GM10266 (cell line): ENCODE measurements around the gene KLHDC4.
"Not testable (repeated sequence)": the region's sequence is repeated elsewhere in the genome, so short reads cannot be mapped to it uniquely, and the experiment has no call there.

Source experiments
- DNase-seq: peaks from one replicate; pipeline ENCODE4 v3.0.0; 2012; ENCODE audit errors: extremely low spot score
- CTCF ChIP-seq: IDR thresholded peaks from 2 replicates; pipeline ENCODE4 v1.5.1; 2012; ENCODE audit warnings: mild to moderate bottlenecking, low read depth; ENCODE audit not compliant: control insufficient read depth, insufficient read depth; ENCODE audit errors: missing control alignments

The KLHDC4 gene

DNA sequence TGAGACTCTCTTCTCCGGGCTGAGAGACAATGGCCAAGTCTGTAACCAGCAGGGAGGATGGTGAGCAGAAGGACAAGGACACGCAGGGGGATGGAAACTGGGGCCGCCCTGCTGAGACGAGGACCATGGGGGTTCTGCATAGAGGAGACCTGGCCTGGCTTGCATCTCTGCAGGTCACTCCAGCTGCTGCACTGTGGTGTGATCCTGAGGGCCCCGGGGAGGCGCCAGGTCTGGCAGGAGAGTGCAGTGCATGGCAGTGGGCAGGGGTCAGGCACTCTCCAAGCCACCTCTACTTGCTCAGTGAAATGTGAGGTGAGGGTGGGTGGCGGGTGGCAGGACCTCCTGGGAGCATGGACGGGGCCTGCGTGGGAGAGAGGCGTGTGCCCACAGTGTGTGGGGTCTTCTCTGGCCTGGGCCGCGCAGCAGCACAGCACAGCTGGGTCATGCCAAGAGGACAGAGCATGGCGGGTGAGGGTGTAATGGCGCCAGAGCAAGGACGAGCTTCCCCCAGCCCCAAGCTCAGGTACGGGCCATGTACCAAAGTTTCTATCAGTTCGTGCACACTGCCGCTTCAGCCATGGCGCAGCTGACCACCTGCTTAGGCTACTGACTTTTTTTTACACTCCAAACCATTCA is 43.1 kb downstream of the KLHDC4 start:
- no peak for TF ChIP-seq CTCF
- DNase-seq, result no peak

- TF ChIP-seq CTCF, result no peak
- no peak for DNase-seq
Observed at GRCh38 chr16:87721622-87722585, 43.9 kb downstream of the KLHDC4 start.

- TF ChIP-seq CTCF, result no peak
- DNase-seq, result no peak
Observed at GRCh38 chr16:87720446-87720845, 45.3 kb downstream of the KLHDC4 start.

- DNase-seq, result not testable (repeated sequence)
Observed at GRCh38 chr16:87718831-87719230, 47.0 kb downstream of the KLHDC4 start.

DNA sequence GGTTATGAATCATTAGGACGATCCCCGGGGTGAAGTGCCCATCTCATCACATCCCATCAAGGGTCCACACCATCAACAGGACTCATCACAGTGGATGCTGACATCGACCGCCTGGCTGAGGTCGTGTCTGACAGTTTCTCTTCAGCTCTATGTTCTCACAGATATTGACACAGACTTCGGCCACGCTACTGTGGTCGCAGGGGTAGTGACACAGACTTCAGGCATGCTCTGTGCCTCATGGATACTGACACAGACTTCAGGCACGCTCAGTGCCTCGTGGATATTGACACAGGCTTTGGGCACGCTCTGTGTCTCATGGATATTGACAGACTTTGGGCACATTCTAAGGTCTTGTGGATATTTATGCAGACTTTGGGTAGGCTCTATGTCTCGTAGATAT is 50.1 kb downstream of the KLHDC4 start:
- TF ChIP-seq CTCF, result no peak
- DNase-seq, result no peak

DNA sequence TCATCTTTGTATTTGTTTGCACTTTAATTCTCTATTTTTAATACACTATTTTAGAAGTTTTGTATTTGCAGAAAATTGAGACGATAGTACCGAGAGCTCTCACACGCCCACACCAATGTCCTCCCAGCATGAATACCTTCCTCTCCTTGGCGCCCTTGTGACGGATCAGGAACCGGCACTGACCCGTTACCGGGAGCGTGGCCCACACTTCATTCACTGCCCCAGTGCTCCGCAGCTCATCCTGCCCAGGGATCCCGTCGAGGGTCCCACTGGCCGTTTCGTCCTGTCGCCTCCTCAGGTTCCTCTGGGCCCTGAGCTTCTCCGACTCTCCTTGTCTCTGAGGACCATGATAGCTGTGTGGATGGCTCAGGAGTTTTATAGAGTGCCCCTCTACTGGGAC is 50.6 kb downstream of the KLHDC4 start:
- no peak for DNase-seq
- TF ChIP-seq CTCF, result no peak

DNA sequence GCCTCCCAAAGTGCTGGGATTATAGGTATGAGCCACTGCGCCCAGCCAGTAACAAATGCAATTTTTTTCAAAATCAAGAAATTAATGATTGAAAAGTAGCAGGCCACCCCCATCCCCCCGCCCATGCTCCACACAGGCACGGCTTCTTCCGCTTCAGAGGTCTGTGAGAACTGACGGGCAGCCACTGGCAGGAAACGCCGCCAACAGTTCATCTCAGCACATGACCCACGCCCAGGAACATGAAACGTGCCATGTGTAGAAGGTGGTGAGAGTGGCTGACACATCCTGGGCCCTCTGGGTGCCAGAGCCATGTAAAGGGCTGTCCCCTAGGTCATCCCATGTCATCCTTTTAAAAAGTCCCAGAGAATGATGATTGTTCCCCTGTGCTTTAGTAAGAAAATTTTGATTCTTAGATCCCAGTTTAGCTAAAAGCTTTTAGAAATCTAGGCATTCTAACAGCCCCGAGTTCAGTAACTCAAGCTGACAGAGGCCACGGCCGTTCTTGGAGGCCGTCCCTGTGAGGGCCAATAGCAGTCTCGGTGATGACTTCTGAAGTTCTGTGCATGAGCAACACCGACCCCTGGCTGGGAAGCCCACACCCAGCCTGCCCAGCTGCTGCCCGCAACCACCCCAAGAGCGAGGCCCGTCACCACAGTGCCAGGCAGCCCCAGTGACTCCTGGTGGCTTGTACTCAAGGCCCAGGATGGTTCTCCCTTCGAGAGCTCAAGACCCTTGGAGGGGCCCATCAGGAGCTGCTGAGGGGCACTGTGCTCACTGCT is 52.1 kb downstream of the KLHDC4 start:
- TF ChIP-seq CTCF, result no peak
- no peak for DNase-seq
